HG03103 (cell line): Measurements from ENCODE around the gene MTX1.
"Not testable (repeated sequence)": the region's sequence is repeated elsewhere in the genome, so short reads cannot be mapped to it uniquely, and the experiment has no call there.

Experiments used
- ATAC-seq: cut with Tn5 transposase; IDR thresholded peaks from one replicate; pipeline ENCODE4 v1.9.1; 2021; ENCODE audit warnings: low read depth; ENCODE audit not compliant: unreplicated experiment

Gene MTX1

GRCh38 chr1:155231302-155231701 lies 22.8 kb downstream of the MTX1 start:
- ATAC-seq: not testable (repeated sequence)

- ATAC-seq: not testable (repeated sequence)
These were observed 23.8 kb downstream of the MTX1 start for GRCh38 chr1:155232001-155232978.

GRCh38 chr1:155233502-155233901 lies 25.0 kb downstream of the MTX1 start:
- not testable (repeated sequence) for ATAC-seq

GRCh38 chr1:155235375-155235774 lies 26.9 kb downstream of the MTX1 start:
- ATAC-seq: not testable (repeated sequence)

GRCh38 chr1:155236451-155236850 lies 28.0 kb downstream of the MTX1 start:
- ATAC-seq: no peak

GRCh38 chr1:155241069-155241679 lies 32.7 kb downstream of the MTX1 start:
- no peak for ATAC-seq

GRCh38 chr1:155241841-155242264 lies 33.4 kb downstream of the MTX1 start:
- ATAC-seq: no peak

GRCh38 chr1:155242805-155243358 lies 34.4 kb downstream of the MTX1 start:
- ATAC-seq: no peak

- ATAC-seq: peak; percentile 73
These were observed 36.1 kb downstream of the MTX1 start for GRCh38 chr1:155244368-155245162.

- ATAC-seq: no peak
These were observed 36.6 kb downstream of the MTX1 start for GRCh38 chr1:155245163-155245524.

- not testable (repeated sequence) for ATAC-seq
These were observed 38.3 kb downstream of the MTX1 start for GRCh38 chr1:155246796-155247195.

GRCh38 chr1:155247667-155248553 lies 39.4 kb downstream of the MTX1 start:
- no peak for ATAC-seq

GRCh38 chr1:155250246-155250632 lies 41.7 kb downstream of the MTX1 start:
- ATAC-seq: peak; percentile 11

- peak; percentile 80 for ATAC-seq
These were observed 42.3 kb downstream of the MTX1 start for GRCh38 chr1:155250633-155251449.

GRCh38 chr1:155251566-155251965 lies 43.1 kb downstream of the MTX1 start:
- no peak for ATAC-seq

GRCh38 chr1:155253208-155253607 lies 44.7 kb downstream of the MTX1 start:
- ATAC-seq: no peak

- no peak for ATAC-seq
These were observed 45.3 kb downstream of the MTX1 start for GRCh38 chr1:155253797-155254196.

- ATAC-seq: no peak
These were observed 45.8 kb downstream of the MTX1 start for GRCh38 chr1:155254228-155254713.
